ENCODE measurements around the gene DDX1.

DNA sequence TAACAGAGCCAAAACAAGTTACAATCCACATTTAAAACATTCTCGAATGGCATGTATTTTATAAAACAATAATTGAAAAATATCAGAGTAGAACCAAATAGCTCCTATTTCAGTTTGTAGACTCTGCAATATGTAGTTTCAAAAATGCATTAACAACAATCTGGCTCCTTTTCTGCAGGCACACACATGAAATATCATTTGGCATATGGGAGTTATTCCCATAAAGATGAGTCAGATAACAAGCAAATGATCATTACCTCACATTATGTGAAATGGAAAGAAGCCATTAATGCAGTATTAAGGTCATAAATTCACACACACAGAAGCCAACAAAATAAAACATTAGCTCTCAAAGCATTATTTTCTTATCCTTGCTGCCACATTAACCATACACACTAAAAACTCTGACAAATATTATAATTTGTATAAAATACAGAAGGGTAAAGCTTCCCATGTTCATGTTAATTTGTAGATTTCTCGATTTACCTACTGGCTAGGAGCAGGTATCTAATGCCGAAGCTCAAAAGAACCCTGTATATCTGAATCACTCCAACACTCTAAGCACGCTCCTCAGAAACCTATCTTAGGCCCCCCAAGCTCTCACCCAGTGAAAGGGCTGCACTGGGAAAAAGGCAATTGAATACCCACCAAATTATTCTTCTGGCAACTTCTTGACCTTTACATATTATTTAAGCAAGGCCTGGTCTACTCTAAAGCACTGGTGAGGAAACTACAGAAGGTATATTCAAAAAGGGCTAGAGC is 44.4 kb upstream of the DDX1 start:
- TF ChIP-seq, protein P1, sequence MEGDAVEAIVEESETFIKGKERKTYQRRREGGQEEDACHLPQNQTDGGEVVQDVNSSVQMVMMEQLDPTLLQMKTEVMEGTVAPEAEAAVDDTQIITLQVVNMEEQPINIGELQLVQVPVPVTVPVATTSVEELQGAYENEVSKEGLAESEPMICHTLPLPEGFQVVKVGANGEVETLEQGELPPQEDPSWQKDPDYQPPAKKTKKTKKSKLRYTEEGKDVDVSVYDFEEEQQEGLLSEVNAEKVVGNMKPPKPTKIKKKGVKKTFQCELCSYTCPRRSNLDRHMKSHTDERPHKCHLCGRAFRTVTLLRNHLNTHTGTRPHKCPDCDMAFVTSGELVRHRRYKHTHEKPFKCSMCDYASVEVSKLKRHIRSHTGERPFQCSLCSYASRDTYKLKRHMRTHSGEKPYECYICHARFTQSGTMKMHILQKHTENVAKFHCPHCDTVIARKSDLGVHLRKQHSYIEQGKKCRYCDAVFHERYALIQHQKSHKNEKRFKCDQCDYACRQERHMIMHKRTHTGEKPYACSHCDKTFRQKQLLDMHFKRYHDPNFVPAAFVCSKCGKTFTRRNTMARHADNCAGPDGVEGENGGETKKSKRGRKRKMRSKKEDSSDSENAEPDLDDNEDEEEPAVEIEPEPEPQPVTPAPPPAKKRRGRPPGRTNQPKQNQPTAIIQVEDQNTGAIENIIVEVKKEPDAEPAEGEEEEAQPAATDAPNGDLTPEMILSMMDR (IDR thresholded peaks at IDR 0.05 in 8 of 11, conservative IDR thresholded peaks at IDR 0.05 in 3 of 11) = no peak
- no peak for TF ChIP-seq POLR2AphosphoS5 (IDR thresholded peaks at IDR 0.05)
- TF ChIP-seq POLR2A (IDR thresholded peaks at IDR 0.05) = no peak

All from spleen (tissue), 7 donors.